ENCODE results near the gene ACBD6.
"Not testable (repeated sequence)": the region's sequence is repeated elsewhere in the genome, so short reads cannot be mapped to it uniquely, and the experiment has no call there.

Gene ACBD6

DNA sequence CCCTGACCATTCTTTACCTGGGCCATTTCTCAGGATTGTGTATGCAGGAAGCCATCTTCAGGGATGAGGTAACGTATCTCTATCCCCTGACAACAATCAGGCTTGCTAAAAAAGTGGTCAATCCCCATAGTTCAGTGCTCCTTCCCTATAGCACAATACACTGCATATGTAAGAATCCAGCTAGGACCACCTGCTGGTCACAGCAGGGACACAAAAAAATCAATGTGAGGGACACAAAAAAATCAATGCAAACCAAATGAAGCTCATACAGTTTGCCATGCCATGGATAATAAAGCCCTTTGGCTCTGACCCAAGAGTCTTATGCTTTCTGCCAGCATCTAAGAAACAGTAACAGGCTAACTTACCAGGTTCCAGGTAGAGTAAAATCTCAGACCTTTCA, 16.3 kb downstream of the ACBD6 start:
- no peak for DNase-seq

- no peak for DNase-seq
These were observed 17.9 kb downstream of the ACBD6 start for GRCh38 chr1:180484490-180484889.

- no peak for DNase-seq
These were observed 19.7 kb downstream of the ACBD6 start for GRCh38 chr1:180482425-180483275.

GRCh38 chr1:180470031-180470430, 32.3 kb downstream of the ACBD6 start:
- no peak for DNase-seq

DNA sequence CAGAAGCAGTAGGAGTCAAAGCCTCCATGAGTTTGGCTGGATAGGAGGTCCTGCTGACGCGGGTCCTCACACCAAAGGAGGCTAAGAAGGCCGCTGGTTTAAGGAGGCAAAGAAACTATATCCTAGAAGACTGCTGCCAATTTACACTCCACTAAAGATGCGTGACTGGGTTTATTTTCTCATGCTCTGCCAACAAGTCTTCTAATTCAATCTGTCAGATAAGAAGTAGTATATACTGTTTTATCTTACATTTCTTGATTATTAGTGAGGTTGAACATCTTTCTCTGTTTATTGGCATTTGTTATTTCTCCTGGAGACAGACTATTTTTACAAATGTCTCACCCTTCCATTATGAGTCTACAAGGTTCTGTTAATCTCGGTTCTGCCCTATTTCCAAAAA, 34.1 kb downstream of the ACBD6 start:
- DNase-seq, result no peak

- DNase-seq, result no peak
These were observed 40.3 kb downstream of the ACBD6 start for GRCh38 chr1:180462102-180462501.

GRCh38 chr1:180461682-180462081, 40.7 kb downstream of the ACBD6 start:
- not testable (repeated sequence) for DNase-seq

DNA sequence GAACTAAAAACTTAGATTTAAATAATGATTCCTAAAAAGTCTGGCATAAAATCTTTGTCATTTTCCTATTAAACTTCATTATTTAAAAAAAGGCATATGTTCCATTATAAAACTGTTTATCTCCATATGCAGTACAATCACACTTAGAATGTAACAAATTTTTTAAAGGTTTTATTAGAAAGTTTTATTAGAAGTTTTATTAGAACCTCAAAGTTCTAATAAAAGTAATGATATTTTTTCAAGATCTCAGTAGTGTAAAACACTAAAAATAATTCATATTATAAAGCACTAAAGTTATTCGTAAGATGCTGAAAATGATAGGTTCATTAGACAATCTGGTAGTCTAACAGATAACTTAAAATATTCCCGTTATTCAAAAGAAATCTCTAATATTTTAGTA, 43.6 kb downstream of the ACBD6 start:
- no peak for DNase-seq

GRCh38 chr1:180456191-180456590, 46.2 kb downstream of the ACBD6 start:
- no peak for DNase-seq

GRCh38 chr1:180451504-180451903, 50.9 kb downstream of the ACBD6 start:
- no peak for DNase-seq

DNA sequence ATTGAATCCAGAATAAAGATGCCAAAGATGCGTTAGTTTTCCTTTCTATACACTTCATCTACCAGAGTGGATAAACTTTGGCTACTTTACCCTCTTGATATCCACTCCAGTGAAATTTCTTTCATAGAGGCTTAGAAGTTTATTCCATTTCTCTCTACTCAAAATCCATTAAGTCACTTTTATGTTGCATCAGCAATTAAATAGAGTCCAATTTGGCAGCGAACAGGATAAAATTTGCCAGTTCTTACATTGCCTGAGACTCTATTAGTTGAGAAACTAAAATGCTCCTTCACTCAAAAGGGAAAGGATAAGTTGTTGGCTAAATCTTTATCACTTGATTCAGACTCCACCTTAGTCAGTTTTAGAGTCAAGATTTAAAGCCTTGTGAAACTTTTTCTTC, 57.9 kb downstream of the ACBD6 start:
- no peak for DNase-seq

- no peak for DNase-seq
These were observed 62.0 kb downstream of the ACBD6 start for GRCh38 chr1:180440335-180440734.

GRCh38 chr1:180435566-180435965, 66.8 kb downstream of the ACBD6 start:
- no peak for DNase-seq

- no peak for DNase-seq
These were observed 68.5 kb downstream of the ACBD6 start for GRCh38 chr1:180433873-180434272.

GRCh38 chr1:180431683-180432082, 70.7 kb downstream of the ACBD6 start:
- DNase-seq, result no peak

DNA sequence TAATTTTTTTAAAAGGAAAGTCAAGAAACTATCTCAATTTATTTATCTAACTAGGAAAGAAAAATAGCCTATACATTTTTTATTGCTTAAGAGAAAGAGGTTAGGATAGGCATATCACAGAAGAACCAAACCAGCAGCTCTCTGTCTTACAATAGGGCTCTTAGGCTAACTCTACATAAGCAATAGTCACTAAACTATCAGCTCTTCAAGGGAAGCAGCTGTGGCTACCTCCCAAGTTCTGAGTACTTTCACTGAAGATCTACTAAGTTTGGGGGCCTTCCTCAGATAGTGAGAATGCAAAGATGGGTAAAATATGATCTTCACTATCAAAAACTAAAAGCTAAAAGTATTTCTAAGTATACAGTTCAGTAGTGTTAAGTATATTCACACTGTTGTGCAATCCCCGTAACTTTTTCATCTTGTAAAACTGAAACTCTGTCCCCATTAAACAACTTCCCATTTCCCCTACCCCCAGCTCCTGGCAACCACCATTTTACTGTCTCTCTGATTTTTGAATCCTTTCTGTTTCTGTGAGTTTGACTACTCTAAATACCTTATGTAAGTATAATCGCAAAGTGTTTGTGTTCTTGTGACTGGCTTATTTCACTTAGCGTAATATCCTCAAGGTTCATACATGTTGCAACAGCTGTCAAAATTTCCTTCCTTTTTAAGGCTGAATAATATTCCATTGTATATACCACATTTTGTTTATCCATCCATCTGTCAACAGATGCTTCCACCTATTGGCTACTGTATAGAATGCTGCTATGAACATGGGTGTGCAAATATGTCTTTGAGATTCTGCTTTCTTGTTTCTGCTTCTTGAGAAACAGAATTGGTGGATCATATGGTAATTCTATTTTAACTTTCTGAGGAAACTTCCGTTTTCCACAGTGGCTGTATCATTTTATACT, 73.3 kb downstream of the ACBD6 start:
- DNase-seq, result no peak

GRCh38 chr1:180425952-180426351, 76.4 kb downstream of the ACBD6 start:
- DNase-seq, result no peak

DNA sequence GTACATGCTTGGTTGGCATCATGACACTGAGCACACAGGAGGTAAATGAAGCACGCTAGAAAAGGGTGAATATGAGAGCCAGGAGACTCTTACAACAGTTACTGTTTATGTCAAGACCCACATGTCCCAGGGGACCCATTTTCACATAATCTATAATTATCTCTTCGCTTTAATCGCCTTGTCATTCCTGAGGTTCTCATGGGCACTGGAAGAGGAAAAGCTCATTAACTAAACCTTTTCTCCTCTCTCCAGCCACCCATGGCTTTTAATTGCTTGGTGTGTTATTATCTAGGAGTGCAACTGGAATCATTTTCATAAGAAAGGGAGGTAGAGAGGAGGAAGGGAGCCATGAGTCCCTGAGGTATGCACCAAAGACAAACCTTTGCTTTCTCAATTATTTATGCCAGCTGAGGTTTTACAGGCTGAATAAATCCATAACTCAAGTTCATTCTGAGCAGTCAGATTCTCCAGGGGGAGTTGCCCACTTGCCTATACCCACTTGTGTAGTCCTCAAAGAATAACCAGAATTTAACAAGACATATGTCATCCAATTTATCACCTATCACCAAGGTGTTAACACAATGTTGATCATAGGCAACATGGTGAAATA, 77.4 kb downstream of the ACBD6 start:
- DNase-seq, result no peak

DNA sequence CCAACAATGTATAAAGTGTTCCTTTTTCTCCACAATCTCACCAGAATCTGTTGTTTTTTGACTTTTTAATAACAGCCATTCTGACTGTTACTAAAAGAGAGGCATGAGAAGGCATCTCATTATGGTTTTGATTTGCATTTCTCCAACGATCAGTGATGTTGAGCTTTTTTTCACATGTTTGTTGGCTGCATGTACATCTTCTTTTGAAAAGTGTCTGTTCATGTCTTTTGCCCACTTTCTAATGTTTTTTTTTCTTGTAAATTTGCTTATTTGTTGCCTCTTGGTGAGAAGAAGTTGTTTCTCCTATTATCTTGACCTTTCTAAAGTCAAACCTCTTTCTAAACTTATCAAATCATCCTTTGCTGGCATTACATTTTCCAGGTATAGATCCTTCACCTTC, 80.8 kb downstream of the ACBD6 start:
- DNase-seq, result no peak

DNA sequence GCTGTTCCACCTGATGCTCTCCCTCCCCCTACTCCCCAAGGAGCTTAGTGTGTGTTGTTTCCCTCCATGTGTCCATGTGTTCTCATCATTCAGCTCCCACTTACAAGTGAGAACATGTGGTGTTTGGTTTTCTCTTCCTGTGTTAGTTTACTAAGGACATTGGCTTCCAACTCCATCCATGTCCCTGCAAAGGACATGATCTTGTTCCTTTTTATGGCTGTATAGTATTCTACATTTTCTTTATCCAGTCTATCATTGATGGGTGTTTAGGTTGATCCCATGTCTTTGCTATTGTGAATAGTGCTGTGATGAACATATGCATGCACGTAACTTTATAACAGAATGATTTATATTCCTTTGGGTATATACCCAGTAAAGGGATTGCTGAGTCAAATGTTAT, 81.2 kb downstream of the ACBD6 start:
- DNase-seq, result not testable (repeated sequence)

DNA sequence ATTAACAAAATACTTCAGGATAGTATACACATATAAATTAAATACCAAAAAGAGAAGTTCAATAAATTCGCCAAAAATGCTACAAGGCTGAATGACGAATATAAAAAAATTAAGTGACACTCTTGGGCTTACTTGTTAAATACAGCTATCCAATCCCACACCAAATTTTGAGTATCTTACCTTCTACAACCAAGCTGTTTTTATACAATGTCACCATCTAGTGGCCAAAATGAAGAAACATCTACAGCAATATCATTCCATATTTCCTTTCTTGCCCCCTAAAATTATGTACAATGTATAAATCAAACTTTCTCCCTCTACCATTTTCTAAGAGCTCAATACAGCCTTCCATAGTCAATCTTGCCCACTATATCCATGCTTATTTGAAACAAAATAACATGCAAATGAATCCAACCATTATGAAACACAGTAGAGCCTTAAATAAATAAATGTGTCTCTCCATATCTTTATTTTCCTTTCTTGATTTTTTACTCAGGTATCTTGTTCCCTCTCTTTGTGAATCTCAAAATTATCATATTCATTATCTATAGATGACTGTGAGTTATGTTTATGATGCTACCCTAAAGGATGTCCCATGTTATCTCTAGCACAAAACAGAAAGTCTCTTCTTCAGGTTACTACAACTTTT, 86.3 kb downstream of the ACBD6 start:
- no peak for DNase-seq

DNA sequence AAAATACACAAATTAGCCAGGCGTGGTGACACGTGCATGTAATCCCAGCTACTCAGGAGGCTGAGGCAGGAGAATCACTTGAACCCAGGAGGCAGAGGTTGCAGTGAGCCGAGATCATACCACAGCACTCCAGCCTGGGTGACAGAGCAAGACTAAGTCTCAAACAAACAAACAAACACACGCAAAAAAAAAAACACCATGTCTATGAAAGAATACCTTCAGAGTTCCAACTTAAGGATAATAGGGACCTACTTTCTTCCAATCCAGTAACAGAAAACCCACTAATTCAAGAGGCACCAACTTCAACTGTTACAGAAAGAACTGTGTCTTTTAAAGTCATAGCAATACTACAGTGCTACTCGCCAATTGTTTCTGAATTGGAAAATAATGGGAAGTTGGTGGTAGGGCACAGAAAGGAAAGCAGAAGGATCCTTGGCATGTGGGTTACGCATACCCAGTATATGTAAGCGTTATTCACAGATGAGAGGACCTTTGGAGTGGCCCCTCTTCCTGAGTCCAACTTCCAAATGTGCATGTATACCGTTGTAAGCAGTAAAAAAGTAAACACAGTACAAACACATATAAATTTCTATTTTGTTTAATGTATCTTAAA, 87.0 kb downstream of the ACBD6 start:
- no peak for DNase-seq

DNA sequence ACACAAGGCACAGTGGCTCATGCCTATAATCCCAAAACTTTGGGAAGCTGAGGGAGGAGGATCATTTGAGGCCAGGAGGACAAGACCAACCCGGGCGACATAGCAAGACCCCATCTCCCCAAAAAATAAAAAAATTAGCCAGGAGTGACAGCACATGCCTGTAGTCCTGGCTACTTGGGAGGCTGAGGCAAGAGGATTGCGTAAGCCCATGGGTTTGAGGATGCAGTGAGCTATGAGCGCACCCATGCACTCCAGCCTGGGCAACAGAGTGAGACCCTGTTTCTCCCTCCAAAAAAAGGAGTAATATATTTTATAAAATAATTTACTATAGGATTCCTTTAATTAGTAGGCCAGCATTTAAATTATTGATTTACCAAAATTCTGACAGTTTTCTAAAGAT, 89.8 kb downstream of the ACBD6 start:
- DNase-seq, result no peak
